GM18507 (cell line): ENCODE measurements around the gene WAPL.
"Not testable (repeated sequence)": the region's sequence is repeated elsewhere in the genome, so short reads cannot be mapped to it uniquely, and the experiment has no call there.

Experiments
- DNase-seq: peaks from one replicate; pipeline ENCODE4 v3.0.0; 2011; ENCODE audit warnings: low read depth; ENCODE audit not compliant: insufficient read length; ENCODE audit errors: extremely low spot score
- FAIRE-seq: peaks from 2 replicates; lab custom pipeline; 2011; peaks lifted over from hg19 to GRCh38; lab: Jason Lieb, UNC

The WAPL gene

GRCh38 chr10:86526606-86527005 lies 5.0 kb upstream of the WAPL start:
- no peak for FAIRE-seq
- no peak for DNase-seq

- DNase-seq, FAIRE-seq: not testable (repeated sequence)
Measured at GRCh38 chr10:86525713-86526112, 4.1 kb upstream of the WAPL start.

GRCh38 chr10:86524225-86524962 lies 2.8 kb upstream of the WAPL start:
- DNase-seq, result no peak

GRCh38 chr10:86523348-86523747 lies 1.8 kb upstream of the WAPL start:
- no peak for DNase-seq
- peak; percentile 31 for FAIRE-seq

More at GRCh38 chr10:86524225-86524962, 2.8 kb upstream of the WAPL start:
- no peak for FAIRE-seq

GRCh38 chr10:86522510-86522855 lies 891 bp upstream of the WAPL start:
- DNase-seq (no peak), FAIRE-seq (no peak)

- DNase-seq, result peak; percentile 20
- FAIRE-seq, result peak; percentile 50
Measured at GRCh38 chr10:86520871-86521677, 518 bp downstream of the WAPL start.

GRCh38 chr10:86518781-86519180 lies 2.8 kb downstream of the WAPL start:
- DNase-seq (no peak), FAIRE-seq (no peak)

- no peak for DNase-seq
- FAIRE-seq, result no peak
Measured at GRCh38 chr10:86512137-86512536, 9.5 kb downstream of the WAPL start.

- FAIRE-seq, result no peak
- no peak for DNase-seq
Measured at GRCh38 chr10:86511027-86511865, 10.3 kb downstream of the WAPL start.

- no peak for FAIRE-seq
- DNase-seq, result no peak
Measured at GRCh38 chr10:86509145-86509544, 12.4 kb downstream of the WAPL start.

- DNase-seq (no peak), FAIRE-seq (no peak)
Measured at GRCh38 chr10:86508217-86508616, 13.4 kb downstream of the WAPL start.

GRCh38 chr10:86506499-86506898 lies 15.1 kb downstream of the WAPL start:
- DNase-seq (no peak), FAIRE-seq (no peak)

GRCh38 chr10:86506062-86506461 lies 15.5 kb downstream of the WAPL start:
- FAIRE-seq (peak; percentile 72), DNase-seq (no peak)

GRCh38 chr10:86504510-86504909 lies 17.1 kb downstream of the WAPL start:
- DNase-seq (no peak), FAIRE-seq (no peak)

- DNase-seq, result no peak
- FAIRE-seq, result peak; percentile 42
Measured at GRCh38 chr10:86500846-86501245, 20.7 kb downstream of the WAPL start.

GRCh38 chr10:86498598-86498997 lies 23.0 kb downstream of the WAPL start:
- DNase-seq (no peak), FAIRE-seq (no peak)

GRCh38 chr10:86497621-86498020 lies 24.0 kb downstream of the WAPL start:
- FAIRE-seq (no peak), DNase-seq (no peak)

- no peak for FAIRE-seq
- DNase-seq, result no peak
Measured at GRCh38 chr10:86489960-86490612, 31.5 kb downstream of the WAPL start.

- FAIRE-seq (no peak), DNase-seq (no peak)
Measured at GRCh38 chr10:86489071-86489810, 32.4 kb downstream of the WAPL start.
